Stimulated activated naive CD8-positive, alpha-beta T cell treated with anti-CD3 and anti-CD28 coated beads, Interleukin-15, Interleukin-2, amounts not matched to agents 100 ng/mL and 50 ng/mL, for 24 hours (primary cell): ENCODE results near the gene CYBRD1.

Experiments
- H3K27ac Mint-ChIP-seq: one replicate; pipeline ENCODE4 v1.8.0; 2021; ENCODE audit warnings: mild to moderate bottlenecking, mixed read lengths
- H3K27me3 Mint-ChIP-seq: one replicate; pipeline ENCODE4 v1.8.0; 2021; ENCODE audit warnings: mixed read lengths
- H3K36me3 Mint-ChIP-seq: one replicate; pipeline ENCODE4 v1.8.0; 2021; ENCODE audit warnings: low read depth, mixed read lengths
- H3K4me1 Mint-ChIP-seq: one replicate; pipeline ENCODE4 v1.8.0; 2021; ENCODE audit warnings: low read depth, mixed read lengths
- H3K4me3 Mint-ChIP-seq: one replicate; pipeline ENCODE4 v1.8.0; 2021; ENCODE audit warnings: mild to moderate bottlenecking, mixed read lengths
- H3K9me3 Mint-ChIP-seq: one replicate; pipeline ENCODE4 v1.8.0; 2021; ENCODE audit warnings: mixed read lengths

CYBRD1 gene

DNA sequence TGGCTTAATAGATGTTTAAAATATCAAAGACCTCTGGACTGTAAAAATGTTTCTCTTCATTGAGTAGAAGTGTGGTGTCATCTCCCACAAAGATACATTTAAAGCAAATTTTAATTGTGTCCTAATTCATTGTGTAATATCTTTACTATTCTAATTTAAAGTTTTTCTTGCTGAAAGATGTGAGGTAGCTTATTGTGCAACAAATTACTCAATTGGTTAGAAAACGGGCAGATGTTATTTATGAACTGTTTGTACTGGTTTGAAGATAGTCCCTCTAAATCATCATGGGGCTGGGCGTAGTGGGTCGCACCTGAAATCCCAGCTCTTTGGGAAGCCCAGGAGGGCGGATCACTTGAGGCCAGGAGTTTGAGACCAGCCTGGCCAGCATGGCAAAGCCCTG lies 65.3 kb downstream of the CYBRD1 start:
- Mint-ChIP-seq H3K4me1 (no peaks in the 10 kb centered on the region), H3K27me3 (peaks cover 16% of the 10 kb centered on the region), H3K27ac (no peak overlapping the region), H3K4me3 (no peak overlapping the region), H3K9me3 (no peaks in the 10 kb centered on the region), H3K36me3 (no peaks in the 10 kb centered on the region)

DNA sequence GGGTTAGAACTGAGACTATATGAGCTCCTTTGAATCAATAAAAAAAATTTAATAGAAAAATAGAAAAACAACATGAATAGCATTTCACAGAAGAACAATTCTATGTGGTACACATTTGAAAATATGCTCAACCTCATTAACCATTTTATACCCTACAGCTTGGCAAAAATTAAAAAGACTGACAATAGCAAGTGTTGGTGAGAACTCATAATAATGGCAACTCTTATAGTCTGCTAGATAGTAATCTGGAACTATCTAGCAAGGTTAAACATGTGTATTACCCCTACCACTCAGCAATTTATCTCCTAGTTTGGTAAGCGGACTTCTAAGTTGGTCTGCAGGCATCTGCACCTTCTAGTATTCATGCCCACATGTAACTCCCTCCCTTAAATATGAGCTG lies 67.8 kb downstream of the CYBRD1 start:
- Mint-ChIP-seq H3K9me3 (no peaks in the 10 kb centered on the region), H3K4me1 (no peaks in the 10 kb centered on the region), H3K4me3 (no peak overlapping the region), H3K27ac (no peak overlapping the region), H3K36me3 (no peaks in the 10 kb centered on the region), H3K27me3 (peaks cover 12% of the 10 kb centered on the region)

DNA sequence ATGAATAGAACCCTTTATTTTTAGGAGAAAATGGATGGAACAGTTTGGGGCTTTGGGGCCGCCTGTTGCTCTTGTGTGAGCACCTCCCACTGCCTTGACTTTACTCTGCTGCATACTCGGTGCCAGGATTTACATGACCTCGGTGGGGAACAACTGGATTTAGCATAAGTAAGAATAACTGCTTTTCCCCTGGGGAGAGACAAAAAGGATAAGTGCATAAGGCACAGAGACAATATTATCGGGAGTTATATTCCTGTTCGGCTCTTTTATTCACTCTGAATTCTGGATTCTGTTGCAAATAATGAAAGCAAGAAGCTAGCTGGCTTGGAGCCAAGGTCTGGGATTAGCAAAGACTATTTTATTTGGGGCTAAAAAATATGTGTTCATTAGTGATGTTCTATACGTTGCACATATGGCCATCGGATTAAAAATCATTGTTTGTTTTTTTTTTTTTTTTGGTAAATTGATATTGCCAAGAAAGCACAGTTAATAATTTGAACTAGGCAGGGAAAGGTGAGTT lies 69.8 kb downstream of the CYBRD1 start:
- Mint-ChIP-seq H3K36me3 (no peaks in the 10 kb centered on the region), H3K9me3 (no peaks in the 10 kb centered on the region), H3K4me3 (no peak overlapping the region), H3K4me1 (no peaks in the 10 kb centered on the region), H3K27ac (no peak overlapping the region), H3K27me3 (peaks cover 5% of the 10 kb centered on the region)

DNA sequence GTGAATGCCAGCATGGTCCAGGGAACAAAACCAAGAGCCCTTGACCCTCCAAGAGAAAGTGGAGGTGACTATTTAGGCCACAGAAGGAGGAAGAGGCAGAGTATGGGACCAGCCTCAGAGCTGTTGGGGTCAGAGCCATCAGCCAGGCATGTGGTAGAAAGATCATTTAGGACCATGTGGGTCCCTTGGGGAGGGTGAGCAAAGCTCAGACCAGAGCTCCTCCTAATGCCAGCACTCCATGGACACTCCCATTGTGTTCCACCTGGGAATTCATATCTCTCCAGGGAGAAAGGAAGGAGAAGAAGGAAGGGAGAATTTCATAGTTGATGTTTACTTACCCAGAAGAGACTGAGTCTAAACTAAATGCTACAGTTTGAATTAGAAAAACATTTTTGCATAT lies 73.2 kb downstream of the CYBRD1 start:
- Mint-ChIP-seq H3K27ac (no peak overlapping the region), H3K4me3 (no peak overlapping the region), H3K4me1 (no peaks in the 10 kb centered on the region), H3K27me3 (peaks cover 2% of the 10 kb centered on the region), H3K9me3 (no peaks in the 10 kb centered on the region), H3K36me3 (no peaks in the 10 kb centered on the region)

DNA sequence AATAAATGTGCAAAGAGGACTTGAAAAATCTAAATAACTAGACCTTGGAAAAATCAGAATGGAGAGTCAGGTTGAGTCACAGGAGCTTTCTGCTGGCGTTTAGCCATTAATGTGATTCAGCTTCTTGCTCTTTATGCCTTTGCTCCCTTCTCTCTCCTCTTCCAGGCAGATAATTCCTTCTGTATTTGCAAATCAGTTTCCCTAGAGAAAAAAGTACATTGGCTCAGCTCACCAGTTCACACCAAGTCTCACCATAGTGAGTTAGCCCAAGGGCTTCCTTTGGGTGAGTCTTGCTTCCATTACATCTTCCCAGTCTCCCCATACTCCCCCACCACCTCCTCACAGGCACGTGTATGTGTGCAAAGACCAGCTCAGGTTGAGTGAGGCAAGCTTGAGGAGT lies 73.6 kb downstream of the CYBRD1 start:
- no peaks in the 10 kb centered on the region for H3K4me1 Mint-ChIP-seq
- H3K27ac Mint-ChIP-seq, result no peak overlapping the region
- no peaks in the 10 kb centered on the region for H3K27me3 Mint-ChIP-seq
- H3K36me3 Mint-ChIP-seq, result no peaks in the 10 kb centered on the region
- H3K9me3 Mint-ChIP-seq, result no peaks in the 10 kb centered on the region
- no peak overlapping the region for H3K4me3 Mint-ChIP-seq

DNA sequence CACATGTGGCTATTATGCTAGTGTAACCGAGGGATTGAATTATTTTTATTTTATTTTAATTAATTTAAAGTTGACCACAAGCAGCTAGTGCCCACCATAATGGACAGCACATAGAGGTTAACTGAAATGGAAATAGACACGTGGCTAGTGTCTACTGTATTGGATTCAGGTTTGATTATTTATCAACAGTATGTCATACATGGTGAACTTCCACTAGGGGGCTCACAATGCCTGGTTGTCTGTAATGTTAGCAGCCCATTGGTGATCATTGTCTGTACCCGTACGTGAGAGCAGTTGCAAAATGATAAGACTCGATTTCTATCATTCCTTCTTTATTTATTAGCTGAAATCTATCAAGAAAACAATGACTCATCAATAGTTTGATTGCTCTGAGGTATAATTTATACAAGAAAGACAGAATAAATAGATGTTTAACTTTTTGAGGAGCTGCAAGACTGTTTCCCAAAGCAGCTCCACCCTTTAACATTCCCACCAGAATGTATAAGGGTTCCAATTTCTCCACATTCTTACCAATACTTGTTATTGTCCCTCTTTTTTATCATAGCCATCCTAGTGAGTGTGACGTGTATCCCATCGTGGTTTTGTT lies 76.5 kb downstream of the CYBRD1 start:
- Mint-ChIP-seq H3K4me3 (no peak overlapping the region), H3K9me3 (no peaks in the 10 kb centered on the region), H3K27me3 (peaks cover 4% of the 10 kb centered on the region), H3K27ac (no peak overlapping the region), H3K4me1 (no peaks in the 10 kb centered on the region), H3K36me3 (no peaks in the 10 kb centered on the region)

DNA sequence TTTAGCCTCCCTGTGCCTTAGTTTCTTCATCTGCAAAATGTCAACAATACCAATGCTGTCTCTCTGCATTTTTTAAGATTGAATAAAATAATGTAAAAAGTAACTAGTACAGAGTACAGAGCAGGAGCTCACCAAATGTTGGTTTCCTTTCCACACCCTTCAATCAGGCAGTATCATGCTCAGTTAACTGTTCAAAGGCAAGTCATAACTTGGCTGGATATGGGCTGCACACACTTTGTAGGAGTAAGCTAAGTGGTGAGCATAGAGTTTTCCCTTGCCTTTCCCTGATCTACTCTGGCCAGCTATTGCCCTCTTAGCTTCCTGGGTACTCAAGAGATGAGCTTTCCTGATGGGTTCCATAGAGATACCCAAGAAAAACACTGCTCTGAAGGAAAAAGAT lies 77.9 kb downstream of the CYBRD1 start:
- Mint-ChIP-seq H3K27me3 (peaks cover 4% of the 10 kb centered on the region), H3K4me1 (no peaks in the 10 kb centered on the region), H3K4me3 (no peak overlapping the region), H3K27ac (no peak overlapping the region), H3K36me3 (no peaks in the 10 kb centered on the region), H3K9me3 (no peaks in the 10 kb centered on the region)

DNA sequence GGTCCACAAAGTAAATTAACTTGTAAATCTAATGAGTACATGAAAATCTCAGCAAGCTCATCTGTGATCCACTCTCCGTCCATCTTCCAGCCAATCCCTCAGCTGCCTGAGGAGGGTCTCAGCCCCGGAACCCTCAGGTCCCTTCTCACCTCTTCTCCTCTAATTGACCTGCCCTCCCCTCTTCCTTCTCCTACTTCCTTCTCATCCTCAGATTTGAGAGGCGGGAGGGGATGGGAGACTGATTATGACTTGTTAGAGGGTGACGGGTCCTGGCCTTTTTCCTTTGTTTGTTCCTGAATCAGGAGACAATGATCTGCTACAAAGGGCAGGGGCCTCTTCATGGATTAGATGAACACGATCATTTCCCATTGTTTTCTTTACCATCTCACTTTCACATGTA lies 80.1 kb downstream of the CYBRD1 start:
- Mint-ChIP-seq H3K36me3 (no peaks in the 10 kb centered on the region), H3K4me1 (no peaks in the 10 kb centered on the region), H3K9me3 (no peaks in the 10 kb centered on the region), H3K27me3 (peaks cover 9% of the 10 kb centered on the region), H3K4me3 (no peak overlapping the region), H3K27ac (no peak overlapping the region)
